Omental fat pad (tissue), 4 donors: ENCODE data around the gene MATN1. TPM values are rescaled to one million over a fixed set of nuclear protein-coding genes. Genes with fewer than 3 reads are reported as not detected.

Source experiments
- ATAC-seq: fragments of 150-250 bp; one replicate; pipeline ENCODE4 v1.9.1; 2016; ENCODE audit warnings: mild to moderate bottlenecking, moderate library complexity; ENCODE audit not compliant: low FRiP score
- DNase-seq: peaks from one replicate; pipeline ENCODE4 v3.0.0-alpha.2; 2019; ENCODE audit warnings: low spot score
- total RNA-seq, 4 donors: library from RNA; depleted of rRNA; stranded (reverse); fragments of >200 nt; gene quantifications; one replicate each; pipeline ENCODE4 v1.1.0, GENCODE V29; 2016
- TF ChIP-seq, protein P1 (sequence below), 3 donors: fragments of 450-650 bp; IDR thresholded peaks; one replicate each; pipeline ENCODE4 v1.5.1; 2016 to 2017; ENCODE audit warnings: antibody characterized with exemption in 3 of 3, mild to moderate bottlenecking in 3 of 3, moderate library complexity in 2 of 3

MATN1 gene
- total RNA-seq, 4 donors from 2014 or later, result 0.28 to 0.84 TPM; not detected in 2

DNA sequence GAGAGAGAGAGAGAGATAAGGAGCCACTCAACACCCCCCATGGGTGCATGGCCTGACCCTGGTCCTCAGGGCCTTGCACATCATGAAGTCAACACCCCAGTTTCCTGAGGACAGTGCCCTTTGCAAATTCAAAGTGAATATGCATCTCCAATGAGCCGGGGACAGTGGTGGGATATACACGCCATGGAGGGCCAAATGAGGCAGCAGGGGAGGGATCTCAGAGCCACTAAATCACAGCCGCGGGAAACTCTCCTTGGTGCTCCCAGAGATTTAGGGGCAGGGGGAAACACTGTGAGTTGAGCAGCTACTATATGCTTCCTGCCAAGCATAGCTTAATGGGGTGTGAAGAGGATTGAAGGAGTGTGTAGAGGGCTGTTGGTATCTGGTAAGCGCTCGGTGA, 35.5 kb downstream of the MATN1 start:
- ATAC-seq (no peak), DNase-seq (no peak)
- TF ChIP-seq, protein P1, sequence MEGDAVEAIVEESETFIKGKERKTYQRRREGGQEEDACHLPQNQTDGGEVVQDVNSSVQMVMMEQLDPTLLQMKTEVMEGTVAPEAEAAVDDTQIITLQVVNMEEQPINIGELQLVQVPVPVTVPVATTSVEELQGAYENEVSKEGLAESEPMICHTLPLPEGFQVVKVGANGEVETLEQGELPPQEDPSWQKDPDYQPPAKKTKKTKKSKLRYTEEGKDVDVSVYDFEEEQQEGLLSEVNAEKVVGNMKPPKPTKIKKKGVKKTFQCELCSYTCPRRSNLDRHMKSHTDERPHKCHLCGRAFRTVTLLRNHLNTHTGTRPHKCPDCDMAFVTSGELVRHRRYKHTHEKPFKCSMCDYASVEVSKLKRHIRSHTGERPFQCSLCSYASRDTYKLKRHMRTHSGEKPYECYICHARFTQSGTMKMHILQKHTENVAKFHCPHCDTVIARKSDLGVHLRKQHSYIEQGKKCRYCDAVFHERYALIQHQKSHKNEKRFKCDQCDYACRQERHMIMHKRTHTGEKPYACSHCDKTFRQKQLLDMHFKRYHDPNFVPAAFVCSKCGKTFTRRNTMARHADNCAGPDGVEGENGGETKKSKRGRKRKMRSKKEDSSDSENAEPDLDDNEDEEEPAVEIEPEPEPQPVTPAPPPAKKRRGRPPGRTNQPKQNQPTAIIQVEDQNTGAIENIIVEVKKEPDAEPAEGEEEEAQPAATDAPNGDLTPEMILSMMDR (IDR thresholded peaks at IDR 0.05), result no peak

DNA sequence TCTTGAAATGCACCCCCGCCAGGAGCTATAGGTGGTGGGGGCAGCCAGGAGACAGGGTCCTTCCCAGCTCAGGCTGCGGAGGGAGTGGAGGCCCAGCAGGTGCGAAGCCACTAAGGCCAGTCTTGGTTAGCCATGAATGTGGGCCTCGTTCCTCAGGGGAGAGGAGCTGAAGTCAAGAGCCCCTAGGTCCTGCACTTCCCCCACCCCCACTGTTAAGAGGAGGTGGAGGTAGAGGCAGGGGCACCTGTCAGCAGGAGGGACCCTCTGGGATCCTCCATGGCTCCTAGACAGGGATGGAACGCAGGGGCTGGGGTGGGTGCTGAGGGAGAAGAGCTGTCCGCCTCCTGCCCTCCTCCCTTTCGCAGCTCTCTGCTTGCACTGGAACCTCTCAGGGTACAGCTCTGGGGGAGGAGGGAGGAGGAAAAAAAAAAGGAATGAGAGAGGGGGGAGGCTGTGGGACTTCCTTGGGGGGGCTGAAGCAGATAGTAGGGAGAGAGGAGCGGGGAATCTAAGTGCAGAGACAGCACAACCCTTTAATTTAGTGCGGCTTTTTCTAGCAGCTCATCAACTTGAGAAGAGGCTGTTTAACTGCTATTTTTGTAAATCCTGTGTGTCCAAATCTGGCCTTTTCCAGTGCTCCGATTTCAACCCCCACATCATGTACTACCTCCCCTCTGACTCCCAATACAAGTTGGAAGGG, 37.0 kb downstream of the MATN1 start:
- TF ChIP-seq, protein P1 (IDR thresholded peaks at IDR 0.05), result no peak
- DNase-seq, result no peak
- no peak for ATAC-seq

DNA sequence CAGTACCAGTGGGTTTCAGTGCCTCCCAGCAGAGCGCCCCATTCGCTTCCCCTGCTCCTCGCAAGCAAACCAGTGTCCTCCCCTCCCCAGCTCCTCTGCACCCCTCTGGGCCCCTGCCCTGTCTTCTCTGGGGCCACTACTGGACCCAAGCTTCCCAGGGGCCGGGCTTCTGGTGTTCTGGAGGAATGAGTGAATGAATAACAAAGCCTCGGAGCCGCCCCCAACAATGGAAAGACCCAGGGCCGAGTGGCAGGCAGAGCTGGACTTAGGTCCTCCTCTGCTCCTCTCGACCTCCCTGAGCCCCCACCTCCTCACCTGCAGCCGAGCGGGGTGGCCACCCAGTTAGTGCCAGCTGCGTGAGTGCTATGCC, 37.6 kb downstream of the MATN1 start:
- ATAC-seq (no peak), DNase-seq (no peak)
- TF ChIP-seq, protein P1 (IDR thresholded peaks at IDR 0.05), result no peak

DNA sequence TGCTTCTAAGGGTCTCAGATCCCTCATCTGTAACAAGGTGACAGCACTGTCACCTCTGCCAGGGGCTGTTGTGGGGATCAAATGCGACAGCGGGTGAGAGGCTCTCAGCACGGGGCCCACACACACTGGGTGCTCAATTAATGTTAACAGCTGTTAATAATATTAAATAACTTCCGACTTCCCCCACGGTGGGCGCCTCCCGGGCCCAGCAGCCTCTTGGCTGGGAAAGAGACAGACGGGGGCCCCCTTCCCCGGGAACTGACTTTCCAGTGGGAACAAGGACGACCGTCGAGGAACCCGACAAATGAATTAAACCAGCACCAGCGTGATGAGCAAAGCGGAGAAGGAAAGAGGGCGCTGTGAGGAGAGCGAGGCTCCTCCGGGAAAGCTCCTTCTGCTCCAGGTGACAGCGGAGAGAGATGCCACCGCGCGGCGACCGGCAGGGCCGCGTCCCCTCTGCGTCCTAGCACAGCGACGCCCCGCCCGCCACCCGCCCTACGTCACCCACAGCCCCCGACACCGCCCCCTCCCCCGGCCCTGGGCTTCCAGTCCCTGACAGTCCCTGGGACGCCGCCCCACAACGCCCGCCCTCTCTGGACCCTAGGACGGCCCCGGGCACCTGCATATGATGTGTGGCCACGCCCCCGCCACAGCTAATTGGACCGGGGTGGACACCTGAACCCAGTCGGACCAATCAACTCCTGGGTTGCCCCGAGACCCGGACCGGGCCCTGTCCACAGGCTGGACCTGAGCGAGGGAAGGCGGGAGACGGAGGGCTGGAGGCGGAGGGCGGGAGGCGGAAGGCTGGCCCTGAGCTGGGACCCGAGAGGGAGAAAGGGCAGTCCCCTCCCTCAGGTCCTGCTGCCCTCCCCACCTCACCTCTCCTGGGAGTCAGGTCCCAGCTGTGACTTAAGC, 38.2 kb downstream of the MATN1 start:
- TF ChIP-seq, protein P1 (IDR thresholded peaks at IDR 0.05), result no peak
- ATAC-seq (peak; percentile 41), DNase-seq (no peak)

DNA sequence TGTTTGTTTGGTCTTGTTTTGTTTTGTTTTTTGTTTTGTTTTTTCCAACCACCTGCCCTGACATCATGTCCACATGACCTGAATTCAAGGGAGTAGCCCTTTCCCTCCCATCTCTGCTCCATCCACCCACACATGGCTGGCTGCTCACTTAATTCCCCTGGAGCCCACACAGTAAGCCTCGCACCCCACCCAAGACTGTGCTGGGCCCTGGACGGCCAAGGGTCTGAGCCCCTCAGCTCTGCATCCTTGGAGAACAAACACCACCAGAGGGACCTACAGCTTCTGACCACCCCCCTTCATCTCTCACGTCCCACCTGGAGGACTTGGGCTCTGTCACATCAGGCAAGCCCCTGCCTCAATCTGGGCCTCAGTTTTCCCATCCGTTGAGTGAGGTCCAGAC, 39.1 kb downstream of the MATN1 start:
- ATAC-seq (no peak), DNase-seq (no peak)
- TF ChIP-seq, protein P1 (IDR thresholded peaks at IDR 0.05), result no peak

DNA sequence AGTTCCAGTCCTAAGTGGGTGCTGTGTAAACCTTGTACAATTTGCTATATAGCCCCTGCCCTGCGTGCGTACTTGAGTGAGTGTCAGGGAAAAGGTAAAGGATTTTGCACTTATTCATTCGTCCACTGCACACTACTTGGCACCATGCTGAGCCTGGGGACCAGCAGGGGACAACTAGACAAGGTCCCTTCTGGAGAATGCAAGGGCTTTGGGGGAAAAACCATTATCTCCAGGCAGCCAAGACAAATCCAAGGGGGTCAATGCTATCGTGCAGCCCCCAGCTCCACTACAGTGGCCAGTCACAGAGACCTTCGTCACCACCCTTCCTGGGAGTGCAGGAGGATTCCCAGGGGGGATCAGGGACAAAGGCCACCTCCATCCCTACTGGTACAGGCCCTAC, 39.7 kb downstream of the MATN1 start:
- ATAC-seq, result no peak
- DNase-seq, result no peak
- TF ChIP-seq, protein P1 (IDR thresholded peaks at IDR 0.05), result no peak
